Hematopoietic multipotent progenitor cell treated with erythropoietin and hydrocortisone succinate and interleukin-3 and kit ligand, for 15 days (in vitro differentiated cells): Measurements from ENCODE around the gene LRIG1.

Experiments
- DNase-seq: peaks from one replicate; pipeline ENCODE4 v3.0.0-alpha.2; 2015; ENCODE audit warnings: low spot score

Gene LRIG1

GRCh38 chr3:66344848-66345578, 155.8 kb downstream of the LRIG1 start:
- DNase-seq: no peak

- no peak for DNase-seq
Observed at GRCh38 chr3:66344391-66344811, 156.4 kb downstream of the LRIG1 start.

- DNase-seq: no peak
Observed at GRCh38 chr3:66342717-66343356, 158.0 kb downstream of the LRIG1 start.

GRCh38 chr3:66338927-66339326, 161.9 kb downstream of the LRIG1 start:
- no peak for DNase-seq

- DNase-seq: no peak
Observed at GRCh38 chr3:66336333-66336766, 164.5 kb downstream of the LRIG1 start.

GRCh38 chr3:66335671-66336070, 165.2 kb downstream of the LRIG1 start:
- DNase-seq: no peak
